Dermis lymphatic vessel endothelial cell (primary cell): ENCODE results near the gene KCNJ8. TPM values are rescaled to one million over a fixed set of nuclear protein-coding genes. Genes with fewer than 3 reads are reported as not detected.

Experiments
- total RNA-seq: library from RNA; depleted of rRNA; stranded (reverse); fragments of >200 nt; gene quantifications from 2 replicates; pipeline ENCODE4 v1.2.1, GENCODE V29; 2014

KCNJ8 gene
- total RNA-seq, result under 0.01 and 0.09 TPM in 2 replicates

DNA sequence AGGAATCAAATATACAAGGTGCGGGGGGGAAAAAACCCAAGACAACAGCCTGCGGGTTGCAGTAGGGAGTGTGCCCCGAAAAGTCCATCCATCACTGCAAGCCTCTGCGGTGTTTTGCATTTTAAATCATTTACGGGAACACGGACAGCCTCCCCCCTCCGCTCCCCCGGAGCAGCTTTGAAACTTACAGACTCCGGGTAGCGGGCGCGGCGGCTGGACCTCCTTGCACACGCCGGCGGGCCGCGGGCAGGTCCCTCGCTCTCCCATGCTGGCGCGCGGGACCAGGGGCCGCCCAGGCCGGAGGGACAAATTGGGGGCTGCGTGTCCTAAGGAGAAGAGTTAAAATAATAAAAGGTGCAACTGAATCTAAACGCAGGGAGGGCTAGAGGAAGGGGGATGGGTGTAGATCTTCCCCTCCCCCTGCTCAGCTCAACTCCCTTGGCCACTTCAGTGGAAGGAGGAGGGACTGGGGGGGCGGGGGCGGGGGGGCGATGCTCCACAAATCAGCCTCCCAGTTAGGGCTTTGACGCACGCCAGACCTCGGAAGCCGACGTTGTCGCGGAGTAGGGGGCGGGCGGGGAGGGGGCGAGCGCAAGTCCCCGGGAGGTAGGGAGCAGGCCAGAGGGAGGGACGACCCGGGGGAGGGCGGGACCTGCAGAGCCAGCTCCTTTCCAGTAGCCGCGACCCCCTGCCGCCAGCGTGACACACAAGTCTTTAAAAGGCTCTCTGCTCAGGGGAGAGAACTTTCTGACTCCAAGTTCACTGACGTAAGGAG, at the start of gene KCNJ8:
KCNJ8 (minus strand) TSS at position 349 of the 775 bp plus-strand sequence. CDS start 1,090 bp downstream, outside the sequence.

Other genes with a start within 250 kb of the KCNJ8 start
- under 0.01 and 0.22 TPM in 2 replicates for gene SPX, start 248.4 kb downstream of the KCNJ8 start, total RNA-seq
- not detected in 2 replicates for gene GYS2, start 169.9 kb downstream of the KCNJ8 start, total RNA-seq
- gene LDHB, start 116.9 kb downstream of the KCNJ8 start, total RNA-seq, result 166 and 186 TPM in 2 replicates
- gene ABCC9, start 166.7 kb upstream of the KCNJ8 start, total RNA-seq, result under 0.01 and 0.11 TPM in 2 replicates